Mucosa of descending colon (tissue), 3 donors: ENCODE results near the gene ESRRA. TPM values are rescaled to one million over a fixed set of nuclear protein-coding genes. Genes with fewer than 3 reads are reported as not detected.

Experiments used
- ATAC-seq: fragments of 200-7000 bp; cut with Tn5 transposase; one replicate; pipeline ENCODE4 v1.9.1; 2020; ENCODE audit warnings: mild to moderate bottlenecking, moderate library complexity
- DNase-seq, 3 donors: peaks; one replicate each; pipeline ENCODE4 v3.0.0-alpha.2; 2020
- H3K36me3 ChIP-seq: fragments of 200-600 bp; one replicate; pipeline ENCODE4 v1.8.0; 2021; ENCODE audit warnings: low read depth, mild to moderate bottlenecking
- H3K4me1 ChIP-seq: fragments of 200-600 bp; one replicate; pipeline ENCODE4 v1.8.0; 2021; ENCODE audit warnings: low read depth, mild to moderate bottlenecking
- H3K4me3 ChIP-seq: fragments of 200-600 bp; one replicate; pipeline ENCODE4 v1.8.0; 2021; ENCODE audit warnings: mild to moderate bottlenecking
- H3K9me3 ChIP-seq: fragments of 200-600 bp; one replicate; pipeline ENCODE4 v1.8.0; 2021; ENCODE audit warnings: mild to moderate bottlenecking
- CTCF ChIP-seq: fragments of 200-600 bp; IDR thresholded peaks from one replicate; pipeline ENCODE4 v1.8.0; 2022; ENCODE audit warnings: antibody characterized with exemption, mild to moderate bottlenecking
- intact Hi-C, 2 donors: fragments of 100-400 bp; cut with DNase I in 1 of 2; cut with micrococcal nuclease in 1 of 2; formaldehyde crosslinking; loops; one replicate each; pipeline versions ENCODE4 v1.11.0 to v1.11.1; 2022; cut with DNase I, micrococcal nuclease
- total RNA-seq, 3 donors: library from RNA; stranded (reverse); fragmentation: NEBNext Ultra II Directional in 2 of 3; extraction: Animal tissue kit (Norgen Biotek cat#: 25700) in 2 of 3; gene quantifications; one replicate each; pipeline versions ENCODE4 v1.2.1 to v1.2.4, GENCODE V29; 2021 to 2023
- donor health status: DM: no; HTN: no; CAD: no; lungs with moderate emphysema.
- donor health status: DM: no; HTN: no; CAD: no.
- donor health status: DM: no; HTN: yes; CAD: no.

The ESRRA gene
- total RNA-seq, 3 donors from 2014 or later, result 126 to 204 (median 183) TPM

GRCh38 chr11:64339754-64340408 is 34.6 kb downstream of the ESRRA start, which contains the start of gene CCDC88B:
Gene CCDC88B, plus strand, starts transcription at chr11:64340204. Its CDS starts 63 bp downstream, at chr11:64340267.
- no peaks in the 10 kb centered on the region for H3K9me3 ChIP-seq
- no peak for TF ChIP-seq CTCF
- intact Hi-C loops, result no loop called here
- peaks cover 12% of the 10 kb centered on the region for H3K4me1 ChIP-seq
- H3K36me3 ChIP-seq, result no peaks in the 10 kb centered on the region
- peak; percentile 75 to 95 (median 82) for DNase-seq
- peak; percentile 65 for ATAC-seq
- H3K4me3 ChIP-seq, result no peak within 1 kb of the TSS

- peak; percentile 72 to 89 (median 77) for DNase-seq
- peak; percentile 37 for ATAC-seq
- Histone ChIP-seq H3K4me3 (no peak overlapping the region), H3K9me3 (no peaks in the 10 kb centered on the region), H3K36me3 (no peaks in the 10 kb centered on the region), H3K4me1 (peaks cover 12% of the 10 kb centered on the region)
- intact Hi-C loops, result no loop called here
- TF ChIP-seq CTCF, result no peak
These were observed 35.5 kb downstream of the ESRRA start for GRCh38 chr11:64340671-64341335.

- intact Hi-C loops, result no loop called here
- TF ChIP-seq CTCF, result no peak
- H3K36me3 ChIP-seq, result no peaks in the 10 kb centered on the region
- peaks cover 12% of the 10 kb centered on the region for H3K4me1 ChIP-seq
- DNase-seq (peak in 2 of 3 donors; percentile 47 to 67), ATAC-seq (no peak)
- no peaks in the 10 kb centered on the region for H3K9me3 ChIP-seq
- H3K4me3 ChIP-seq, result no peak overlapping the region
These were observed 36.1 kb downstream of the ESRRA start for GRCh38 chr11:64341429-64341828.

- ATAC-seq (peak; percentile 91), DNase-seq (peak; percentile 96 to 99 (median 96))
- Histone ChIP-seq H3K4me3 (no peak overlapping the region), H3K36me3 (no peaks in the 10 kb centered on the region), H3K9me3 (no peaks in the 10 kb centered on the region), H3K4me1 (peaks cover 12% of the 10 kb centered on the region)
- peak; percentile 55 for TF ChIP-seq CTCF
- intact Hi-C loops, result no loop called here
These were observed 36.8 kb downstream of the ESRRA start for GRCh38 chr11:64341851-64342791.
